Choroid plexus epithelial cell (primary cell): ENCODE data around the gene TNFRSF11A.
A peak's percentile ranks its signal among the peaks of the same experiment; 100 is the strongest.

Experiments
- DNase-seq: peaks from one replicate; pipeline ENCODE4 v3.0.0-alpha.2; 2010; ENCODE audit warnings: low read depth
- H3K4me3 ChIP-seq: 2 replicates; pipeline ENCODE4 v1.5.1; 2011; ENCODE audit warnings: low read depth, mild to moderate bottlenecking, control low read depth, low read length, moderate library complexity
- TF ChIP-seq, protein P1 (sequence below): conservative IDR thresholded peaks from 2 replicates; pipeline ENCODE4 v1.5.1; 2011; ENCODE audit warnings: low read depth, mild to moderate bottlenecking, control low read depth, inconsistent platforms, low read length, moderate library complexity

The TNFRSF11A gene

DNA sequence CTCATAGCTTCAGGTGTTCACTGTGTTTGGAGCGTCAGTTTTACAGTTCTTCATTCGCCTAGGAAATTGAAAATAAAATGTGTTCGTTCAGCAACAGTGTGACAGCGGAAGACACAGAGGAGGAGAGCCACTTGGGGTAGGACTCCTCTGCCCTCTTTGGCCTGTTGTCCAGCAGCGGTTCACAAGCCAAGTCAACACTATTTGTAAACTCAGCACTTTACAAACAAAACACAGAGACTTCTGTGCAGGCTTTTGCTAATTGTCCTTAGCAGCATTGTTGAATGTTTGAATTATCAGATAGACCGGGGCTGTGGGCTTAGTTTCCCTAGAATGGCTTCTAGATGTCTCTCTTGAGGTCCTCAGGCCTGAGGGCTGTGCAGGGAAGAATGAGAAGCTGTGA lies 73.2 kb downstream of the TNFRSF11A start:
- H3K4me3 ChIP-seq, result no peak overlapping the region

GRCh38 chr18:62399276-62399675 lies 74.2 kb downstream of the TNFRSF11A start:
- TF ChIP-seq, protein P1, sequence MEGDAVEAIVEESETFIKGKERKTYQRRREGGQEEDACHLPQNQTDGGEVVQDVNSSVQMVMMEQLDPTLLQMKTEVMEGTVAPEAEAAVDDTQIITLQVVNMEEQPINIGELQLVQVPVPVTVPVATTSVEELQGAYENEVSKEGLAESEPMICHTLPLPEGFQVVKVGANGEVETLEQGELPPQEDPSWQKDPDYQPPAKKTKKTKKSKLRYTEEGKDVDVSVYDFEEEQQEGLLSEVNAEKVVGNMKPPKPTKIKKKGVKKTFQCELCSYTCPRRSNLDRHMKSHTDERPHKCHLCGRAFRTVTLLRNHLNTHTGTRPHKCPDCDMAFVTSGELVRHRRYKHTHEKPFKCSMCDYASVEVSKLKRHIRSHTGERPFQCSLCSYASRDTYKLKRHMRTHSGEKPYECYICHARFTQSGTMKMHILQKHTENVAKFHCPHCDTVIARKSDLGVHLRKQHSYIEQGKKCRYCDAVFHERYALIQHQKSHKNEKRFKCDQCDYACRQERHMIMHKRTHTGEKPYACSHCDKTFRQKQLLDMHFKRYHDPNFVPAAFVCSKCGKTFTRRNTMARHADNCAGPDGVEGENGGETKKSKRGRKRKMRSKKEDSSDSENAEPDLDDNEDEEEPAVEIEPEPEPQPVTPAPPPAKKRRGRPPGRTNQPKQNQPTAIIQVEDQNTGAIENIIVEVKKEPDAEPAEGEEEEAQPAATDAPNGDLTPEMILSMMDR, result no peak
- H3K4me3 ChIP-seq, result no peak overlapping the region
- DNase-seq, result no peak

More for the DNA sequence above, 73.2 kb downstream of the TNFRSF11A start:
- no peak for DNase-seq
- TF ChIP-seq, protein P1, result no peak

DNA sequence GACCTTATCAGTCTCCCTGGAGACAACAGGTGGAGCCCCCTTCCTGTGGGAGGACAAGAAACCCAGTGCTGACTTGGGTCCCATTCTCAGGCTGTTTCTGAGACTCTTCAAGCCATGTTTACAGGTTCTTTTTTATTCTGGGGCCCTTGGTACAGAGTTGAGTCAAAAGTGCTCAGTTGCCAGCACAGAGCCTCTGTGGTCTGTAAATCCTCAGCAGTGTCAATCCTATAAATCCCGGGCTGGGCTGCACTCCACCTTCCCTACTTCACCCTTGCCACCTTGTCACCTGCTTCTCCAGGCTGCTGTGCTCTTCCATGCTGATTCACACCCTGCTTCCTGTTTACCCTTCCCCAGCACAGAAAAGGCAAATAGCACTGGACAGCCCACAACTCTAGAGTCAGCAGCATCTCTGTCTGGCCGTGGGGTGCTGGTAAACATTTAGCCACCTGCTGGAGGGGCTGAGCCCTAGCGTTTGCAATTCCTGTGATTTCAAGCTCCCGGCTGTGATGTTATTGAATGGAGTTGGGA lies 74.7 kb downstream of the TNFRSF11A start:
- peak; percentile 22 for DNase-seq
- TF ChIP-seq, protein P1, result peak; percentile 46

DNA sequence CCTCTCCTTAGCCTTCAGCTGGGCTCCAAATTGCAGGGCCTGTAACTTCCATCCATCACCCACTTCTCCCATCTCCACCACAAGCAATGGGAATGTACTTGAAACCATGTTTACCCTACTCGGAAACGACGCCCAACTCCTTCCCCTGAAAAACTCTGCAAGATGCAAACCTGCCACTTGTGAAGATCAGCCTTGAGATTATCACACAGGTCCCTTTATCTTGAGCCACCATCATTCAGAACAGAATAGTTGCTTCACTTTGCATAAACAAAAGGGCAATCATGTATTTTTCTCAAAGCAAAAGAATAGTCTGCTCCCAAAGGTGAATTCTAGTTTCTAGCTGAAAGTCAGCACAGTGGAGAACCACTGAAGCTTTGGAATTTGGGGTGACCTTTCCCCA lies 75.8 kb downstream of the TNFRSF11A start:
- H3K4me3 ChIP-seq, result no peak overlapping the region
- TF ChIP-seq, protein P1, result no peak
- DNase-seq, result no peak

More for the DNA sequence above, 74.7 kb downstream of the TNFRSF11A start:
- no peak overlapping the region for H3K4me3 ChIP-seq

DNA sequence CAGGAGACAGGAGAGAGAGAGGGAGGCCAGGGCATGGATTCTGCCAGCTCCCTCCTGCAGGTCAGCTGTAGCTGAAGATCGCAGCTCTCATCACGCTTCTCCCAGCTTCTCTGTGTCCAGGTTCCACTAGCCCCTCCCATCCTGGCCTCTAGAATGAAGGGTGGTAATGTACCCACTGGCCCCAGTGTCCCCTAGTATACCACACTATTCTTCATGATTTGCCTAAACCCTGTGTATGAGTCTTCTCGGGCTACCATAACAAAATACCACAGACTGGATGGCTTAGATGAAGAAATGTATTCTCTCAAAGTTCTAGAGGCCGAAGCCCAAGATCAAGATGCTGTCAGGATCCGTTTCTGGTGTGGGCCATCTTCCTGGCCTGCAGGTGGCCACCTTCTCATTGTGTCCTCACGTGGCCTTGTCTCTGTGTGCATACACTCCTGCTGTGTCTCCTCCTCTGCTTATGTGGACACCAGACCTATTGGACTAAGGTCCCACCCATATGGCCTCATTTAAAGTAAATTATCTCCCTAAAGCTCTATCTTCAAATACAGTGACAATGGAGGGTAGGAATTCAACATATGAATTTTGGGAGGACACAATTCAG lies 77.3 kb downstream of the TNFRSF11A start:
- no peak for DNase-seq
- TF ChIP-seq, protein P1, result no peak

GRCh38 chr18:62403120-62403519 lies 78.0 kb downstream of the TNFRSF11A start:
- TF ChIP-seq, protein P1, result no peak
- no peak for DNase-seq
- H3K4me3 ChIP-seq, result no peak overlapping the region

More for the DNA sequence above, 77.3 kb downstream of the TNFRSF11A start:
- H3K4me3 ChIP-seq, result no peak overlapping the region

DNA sequence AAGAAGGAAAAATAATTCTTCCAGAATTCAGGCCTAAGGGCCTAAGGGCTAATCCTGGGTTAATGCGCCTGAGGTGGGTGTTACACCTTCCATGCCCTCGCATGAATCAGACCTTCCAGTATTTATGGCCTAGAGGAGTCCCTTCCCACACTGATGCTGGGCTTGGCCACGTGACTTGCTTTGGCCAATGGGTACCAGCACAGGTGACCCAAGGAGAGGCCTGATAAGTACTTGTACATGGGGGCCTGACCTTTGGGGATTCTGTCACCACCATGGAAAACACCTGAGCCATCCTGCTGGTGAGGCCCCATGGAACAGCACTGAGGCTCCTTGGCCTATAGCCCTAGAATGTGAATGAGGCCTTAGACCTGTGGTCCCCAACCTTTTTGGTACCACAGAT lies 79.8 kb downstream of the TNFRSF11A start:
- no peak for DNase-seq
- TF ChIP-seq, protein P1, result no peak
- H3K4me3 ChIP-seq, result no peak overlapping the region
